ENCODE measurements around the gene EPB41L4A.

DNA sequence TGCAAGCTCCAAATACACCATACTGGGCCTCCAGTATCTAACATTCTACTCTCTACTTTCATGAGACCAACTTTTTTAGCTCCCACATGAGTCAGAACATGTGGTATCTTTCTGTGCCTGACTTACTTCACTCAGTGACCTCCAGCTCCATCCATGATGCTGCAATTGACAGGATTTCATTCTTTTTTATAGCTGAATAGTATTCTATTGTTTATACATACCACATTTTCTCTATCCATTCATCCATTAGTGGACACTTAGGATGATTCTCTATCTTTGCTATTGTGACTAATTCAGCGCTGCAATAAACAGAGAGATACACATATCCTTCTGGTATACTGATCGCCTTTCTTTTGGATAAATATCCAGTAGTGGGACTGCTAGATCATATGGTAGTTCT is 68.5 kb downstream of the EPB41L4A start:
- TF ChIP-seq, protein P1, sequence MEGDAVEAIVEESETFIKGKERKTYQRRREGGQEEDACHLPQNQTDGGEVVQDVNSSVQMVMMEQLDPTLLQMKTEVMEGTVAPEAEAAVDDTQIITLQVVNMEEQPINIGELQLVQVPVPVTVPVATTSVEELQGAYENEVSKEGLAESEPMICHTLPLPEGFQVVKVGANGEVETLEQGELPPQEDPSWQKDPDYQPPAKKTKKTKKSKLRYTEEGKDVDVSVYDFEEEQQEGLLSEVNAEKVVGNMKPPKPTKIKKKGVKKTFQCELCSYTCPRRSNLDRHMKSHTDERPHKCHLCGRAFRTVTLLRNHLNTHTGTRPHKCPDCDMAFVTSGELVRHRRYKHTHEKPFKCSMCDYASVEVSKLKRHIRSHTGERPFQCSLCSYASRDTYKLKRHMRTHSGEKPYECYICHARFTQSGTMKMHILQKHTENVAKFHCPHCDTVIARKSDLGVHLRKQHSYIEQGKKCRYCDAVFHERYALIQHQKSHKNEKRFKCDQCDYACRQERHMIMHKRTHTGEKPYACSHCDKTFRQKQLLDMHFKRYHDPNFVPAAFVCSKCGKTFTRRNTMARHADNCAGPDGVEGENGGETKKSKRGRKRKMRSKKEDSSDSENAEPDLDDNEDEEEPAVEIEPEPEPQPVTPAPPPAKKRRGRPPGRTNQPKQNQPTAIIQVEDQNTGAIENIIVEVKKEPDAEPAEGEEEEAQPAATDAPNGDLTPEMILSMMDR (IDR thresholded peaks at IDR 0.05; ENCODE audit: extremely low read depth in 1 of 2, insufficient read depth in 1 of 2, low read depth in 1 of 2, low read length in 2 of 2), result no peak
- no peak for TF ChIP-seq POLR2A (IDR thresholded peaks at IDR 0.05; ENCODE audit: low read depth, low read length)
- TF ChIP-seq EZH2 (IDR thresholded peaks at IDR 0.05; ENCODE audit: borderline replicate concordance, low read depth, low read length, severe bottlenecking), result no peak
- TF ChIP-seq FOS (IDR thresholded peaks at IDR 0.05; ENCODE audit: borderline replicate concordance, insufficient read depth, low read length), result no peak
- TF ChIP-seq GATA2 (IDR thresholded peaks at IDR 0.05; ENCODE audit: insufficient read depth, insufficient read length, low read depth, low read length), result no peak
- no peak for TF ChIP-seq JUN (IDR thresholded peaks at IDR 0.05; ENCODE audit: borderline replicate concordance, insufficient read depth, insufficient read length, low read depth)
- no peak for TF ChIP-seq MAX (IDR thresholded peaks at IDR 0.05; ENCODE audit: insufficient read depth, insufficient read length)
